ENCODE data around the gene TUBB6. TPM values are rescaled to one million over a fixed set of nuclear protein-coding genes. Genes with fewer than 3 reads are reported as not detected.

The TUBB6 gene
- total and polyA plus RNA-seq, 7 experiments from 2014 or later: 0.70 to 16.5 (median 3.2) TPM

DNA sequence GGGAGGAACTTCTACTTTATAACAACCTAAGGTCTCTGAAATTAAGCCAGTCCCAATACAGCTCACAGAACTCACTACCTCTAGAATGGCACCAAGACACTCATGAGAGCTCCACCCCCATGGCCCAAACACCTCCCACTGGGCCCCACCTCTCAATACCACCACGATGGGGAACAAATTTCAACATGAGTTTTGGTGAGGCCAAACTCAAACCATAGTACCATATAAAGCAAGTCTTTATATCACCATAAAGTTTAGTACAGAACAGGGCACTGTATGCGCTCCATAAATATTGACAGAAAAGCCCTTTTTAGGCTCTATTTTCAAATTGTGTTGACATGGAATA lies 65.7 kb downstream of the TUBB6 start:
- H3K36me3 Mint-ChIP-seq: peaks cover 0 to 17% (median 6%) of the 10 kb centered on the region in 5 donors
- Histone ChIP-seq H3K4me1 (ENCODE audit: control insufficient read depth in 2 of 2, insufficient read depth in 2 of 2, low read length in 2 of 2) (peaks cover 20 to 28% of the 10 kb centered on the region in 2 donors), H3K36me3 (ENCODE audit: control insufficient read depth in 2 of 3, insufficient read depth in 3 of 3, low read length in 3 of 3) (peaks cover 3 to 12% (median 3%) of the 10 kb centered on the region in 3 experiments), H3K4me3 (ENCODE audit: low read length) (no peak overlapping the region), H3K27me3 (ENCODE audit: control insufficient read depth in 2 of 2, insufficient read depth in 2 of 2, low read length in 2 of 2) (no peaks in the 10 kb centered on the region), H3K27ac (ENCODE audit: low read depth, low read length) (no peak overlapping the region), H3K9me3 (ENCODE audit: control insufficient read depth in 2 of 3, low read length in 3 of 3) (no peaks in the 10 kb centered on the region)
- ChIA-PET POLR2A (no interaction called here), CTCF (no interaction called here)
- H3K27me3 Mint-ChIP-seq: peaks cover 0 to 9% (median 0%) of the 10 kb centered on the region in 5 donors
- intact Hi-C loops (cut with micrococcal nuclease): loop anchor here in 1 of 2 donors (10.0 kb wide), 2 partner anchors 469 to 761 kb away; partner anchors contain the start of gene MPPE1
- no peak overlapping the region for H3K27ac Mint-ChIP-seq
- no peaks in the 10 kb centered on the region for H3K9me3 Mint-ChIP-seq
- DNase-seq: no peak
- no peak for ATAC-seq
- peak overlapping the region in 7 of 10 donors; percentile 8 to 92 (median 77) for H3K4me3 Mint-ChIP-seq
- peaks cover 37 to 62% (median 54%) of the 10 kb centered on the region in 7 donors for H3K4me1 Mint-ChIP-seq

DNA sequence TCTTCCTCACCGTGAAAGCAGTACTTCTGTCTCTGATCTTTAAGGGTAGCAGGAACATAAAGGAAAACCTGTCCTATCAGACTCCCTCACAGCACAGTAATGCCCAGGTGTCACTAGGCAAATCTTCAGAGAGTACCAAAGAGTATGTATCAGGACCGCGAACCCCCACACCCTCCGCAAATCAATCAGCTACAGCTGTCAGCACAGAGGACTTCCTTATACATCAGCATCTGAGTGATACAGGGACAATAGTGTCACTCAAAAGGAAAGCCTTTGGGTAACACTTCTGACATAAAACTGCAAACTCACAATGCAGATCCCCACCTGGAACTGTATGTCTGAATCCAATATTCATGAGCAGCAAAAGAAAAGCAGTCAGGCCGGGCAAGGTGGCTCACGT lies 66.4 kb downstream of the TUBB6 start:
- intact Hi-C loops (cut with micrococcal nuclease): loop anchor here in 1 of 2 donors (10.0 kb wide), 2 partner anchors 470 to 760 kb away; partner anchors contain the start of gene MPPE1
- no peak overlapping the region for H3K4me3 ChIP-seq (ENCODE audit: low read length)
- peak overlapping the region in 3 of 9 donors; percentile 1 to 18 (median 6) for H3K27ac Mint-ChIP-seq
- ChIA-PET CTCF (no interaction called here), POLR2A (no interaction called here)
- H3K27me3 Mint-ChIP-seq: peaks cover 0 to 16% (median 0%) of the 10 kb centered on the region in 5 donors
- peaks cover 20 to 28% of the 10 kb centered on the region in 2 donors for H3K4me1 ChIP-seq (ENCODE audit: control insufficient read depth in 2 of 2, insufficient read depth in 2 of 2, low read length in 2 of 2)
- H3K9me3 ChIP-seq (ENCODE audit: control insufficient read depth in 2 of 3, low read length in 3 of 3): no peaks in the 10 kb centered on the region
- H3K36me3 Mint-ChIP-seq: peaks cover 0 to 13% (median 6%) of the 10 kb centered on the region in 5 donors
- H3K36me3 ChIP-seq (ENCODE audit: control insufficient read depth in 2 of 3, insufficient read depth in 3 of 3, low read length in 3 of 3): peaks cover 0 to 6% (median 3%) of the 10 kb centered on the region in 3 experiments
- H3K4me1 Mint-ChIP-seq: peaks cover 37 to 62% (median 54%) of the 10 kb centered on the region in 7 donors
- DNase-seq (no peak), ATAC-seq (no peak)
- no peak overlapping the region for H3K27ac ChIP-seq (ENCODE audit: low read depth, low read length)
- H3K4me3 Mint-ChIP-seq: peak overlapping the region; percentile 51 to 92 (median 75)
- H3K27me3 ChIP-seq (ENCODE audit: control insufficient read depth in 2 of 2, insufficient read depth in 2 of 2, low read length in 2 of 2): no peaks in the 10 kb centered on the region
- no peaks in the 10 kb centered on the region for H3K9me3 Mint-ChIP-seq

Other genes starting within 250 kb of the TUBB6 start
- gene ANKRD62, start 214.4 kb upstream of the TUBB6 start, total RNA-seq: not detected
- not detected for gene ANKRD62, start 214.4 kb upstream of the TUBB6 start, polyA plus RNA-seq
- not detected for gene CIDEA, start 53.9 kb upstream of the TUBB6 start, total RNA-seq
- gene CIDEA, start 53.9 kb upstream of the TUBB6 start, polyA plus RNA-seq: not detected
- 10 to 100 TPM; 26.3 to 42.3 (median 32.0) TPM for gene AFG3L2, start 69.0 kb downstream of the TUBB6 start, total RNA-seq
- 10 to 100 TPM; 29.9 to 38.6 TPM for gene AFG3L2, start 69.0 kb downstream of the TUBB6 start, polyA plus RNA-seq
- 1 to 10 TPM in 2 of 5 experiments, under 1 TPM in 3; 0.44 to 1.8 (median 0.92) TPM for gene PRELID3A, start 99.7 kb downstream of the TUBB6 start, total RNA-seq
- not detected for gene PRELID3A, start 99.7 kb downstream of the TUBB6 start, polyA plus RNA-seq